Glomerular visceral epithelial cell (primary cell): Measurements from ENCODE around the gene PPP1R12B.
A peak's percentile ranks its signal among the peaks of the same experiment; 100 is the strongest.
"Not testable (repeated sequence)": the region's sequence is repeated elsewhere in the genome, so short reads cannot be mapped to it uniquely, and the experiment has no call there.

Experiments
- DNase-seq: peaks from one replicate; pipeline ENCODE4 v3.0.0-alpha.2; 2016; ENCODE audit errors: extremely low spot score

The PPP1R12B gene

DNA sequence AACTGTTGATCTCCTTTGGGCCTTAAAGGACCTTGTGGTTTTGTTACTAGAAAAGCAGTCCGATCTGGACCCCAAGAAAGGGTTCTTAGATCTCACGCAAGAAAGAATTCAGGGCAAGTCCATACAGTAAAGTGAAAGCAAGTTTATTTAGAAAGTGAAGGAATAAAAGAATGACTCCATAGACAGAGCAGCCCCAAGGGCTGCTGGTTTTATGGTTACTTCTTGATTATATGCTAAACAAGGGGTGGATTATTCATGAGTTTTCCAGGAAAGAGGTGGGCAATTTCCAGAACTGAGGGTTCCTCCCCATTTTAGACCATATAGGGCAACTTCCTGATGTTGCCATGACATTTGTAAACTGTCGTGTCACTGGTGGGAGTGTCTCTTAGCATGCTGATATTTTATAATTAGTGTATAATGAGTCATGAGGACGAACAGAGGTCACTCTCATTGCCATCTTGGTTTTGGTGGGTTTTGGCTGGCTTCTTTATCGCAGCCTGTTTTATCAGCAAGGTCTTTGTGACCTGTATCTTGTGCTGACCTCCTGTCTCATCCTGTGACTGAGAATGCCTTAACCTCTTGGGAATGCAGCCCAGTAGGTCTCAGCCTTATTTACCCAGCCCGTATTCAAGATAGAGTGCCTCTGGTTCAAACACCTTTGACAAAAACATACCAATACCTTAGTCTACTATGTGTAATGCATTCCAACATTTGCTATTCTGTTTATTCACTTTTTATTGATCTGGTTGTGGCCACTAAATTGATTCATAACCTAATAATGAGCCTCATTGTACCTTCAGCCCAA, 183.5 kb downstream of the PPP1R12B start:
- not testable (repeated sequence) for DNase-seq

DNA sequence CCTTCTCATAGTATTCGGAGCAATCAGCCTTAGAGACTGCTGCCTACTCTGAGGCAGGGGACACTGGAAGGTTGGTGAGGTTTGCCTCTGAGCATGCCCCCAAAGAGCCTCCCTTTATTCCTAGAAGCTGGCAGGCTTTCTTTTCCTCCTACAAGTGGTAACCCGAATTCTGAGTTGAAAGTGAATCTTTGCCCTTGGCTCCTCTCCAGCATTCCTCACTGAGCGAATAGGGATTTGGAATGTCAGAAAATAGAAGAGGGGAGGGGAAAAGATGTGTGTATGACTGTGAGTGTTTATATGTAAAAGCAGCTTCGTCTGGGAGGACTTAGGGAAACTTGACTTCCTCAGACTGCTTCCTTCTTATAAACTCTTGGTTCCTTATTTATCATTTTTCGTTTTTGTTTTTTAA, 190.7 kb downstream of the PPP1R12B start:
- peak; percentile 73 for DNase-seq

DNA sequence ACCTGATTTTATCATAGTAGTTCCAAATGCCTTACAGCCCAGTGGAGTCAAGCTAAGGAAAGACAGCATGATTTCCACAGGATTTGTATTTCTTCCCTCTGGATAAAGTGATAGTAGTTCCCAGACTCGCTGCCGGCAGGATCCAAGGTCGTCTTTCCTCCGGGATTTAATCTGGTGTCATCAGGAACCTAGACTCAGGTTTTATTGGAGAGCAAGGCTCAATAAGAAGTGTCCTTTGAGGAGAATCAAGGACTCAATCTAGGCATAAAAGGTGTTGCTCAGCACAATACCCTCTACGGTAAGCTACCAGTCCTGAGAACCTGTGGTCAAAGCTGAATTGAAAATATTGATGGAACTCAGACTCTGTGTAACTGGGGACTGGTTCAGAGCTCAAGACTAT, 191.1 kb downstream of the PPP1R12B start:
- DNase-seq = peak; percentile 5

DNA sequence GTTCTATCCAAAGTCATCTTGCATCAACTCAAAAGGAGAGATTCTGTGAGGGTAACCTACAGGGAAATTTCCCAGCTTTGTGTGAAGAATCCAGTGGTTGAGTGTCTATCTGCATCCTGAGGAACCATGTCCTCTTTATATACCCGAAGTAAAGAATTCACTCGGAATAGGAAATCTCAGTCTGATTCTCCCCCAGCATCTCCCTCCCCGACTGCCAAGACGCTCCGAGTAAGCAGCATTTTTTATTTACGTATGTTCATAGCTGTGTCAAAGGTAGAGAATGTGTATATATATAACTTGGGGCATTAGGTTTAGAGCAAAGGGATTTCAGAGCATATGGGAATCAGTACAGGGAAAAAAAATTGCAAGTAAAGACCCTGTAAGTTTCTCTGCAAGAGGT, 191.5 kb downstream of the PPP1R12B start:
- DNase-seq = no peak

DNA sequence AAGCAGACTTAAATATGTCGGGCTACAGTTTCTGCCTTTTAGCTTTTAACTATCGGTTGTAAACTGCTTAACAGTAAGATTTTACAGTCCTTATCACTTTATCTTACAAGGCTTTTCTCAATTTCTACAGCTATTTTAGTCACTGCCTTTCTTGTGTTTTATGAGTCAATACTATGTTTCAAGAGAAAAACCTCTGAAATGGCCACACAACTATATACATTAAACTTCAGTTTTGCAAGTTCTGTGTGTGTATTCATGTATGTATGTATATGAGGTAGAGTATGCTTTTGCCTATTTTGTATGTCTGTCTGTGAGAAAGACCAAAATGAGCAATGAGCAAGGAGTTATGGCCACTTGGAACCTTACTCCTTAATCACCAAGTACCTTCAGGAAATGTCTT, 191.9 kb downstream of the PPP1R12B start:
- DNase-seq = no peak

DNA sequence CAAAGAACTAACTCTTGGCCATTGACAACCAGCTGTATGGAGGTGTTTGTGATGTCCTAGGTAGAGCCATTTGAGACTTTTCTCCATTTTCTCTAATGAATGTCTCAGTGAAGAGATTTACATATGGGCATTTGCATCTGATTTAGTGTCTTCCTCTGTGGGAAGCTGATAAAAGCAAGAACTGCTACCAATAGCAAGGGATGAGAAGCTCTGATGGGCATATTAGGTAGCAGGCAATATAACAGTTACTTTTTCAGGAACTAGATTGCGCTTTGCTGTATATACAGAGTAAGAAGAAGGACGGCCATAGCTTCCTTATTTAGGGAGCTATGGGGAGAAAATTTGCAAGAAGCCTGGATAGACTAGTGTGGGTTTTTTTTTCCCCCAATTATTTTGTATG, 192.4 kb downstream of the PPP1R12B start:
- DNase-seq = not testable (repeated sequence)

DNA sequence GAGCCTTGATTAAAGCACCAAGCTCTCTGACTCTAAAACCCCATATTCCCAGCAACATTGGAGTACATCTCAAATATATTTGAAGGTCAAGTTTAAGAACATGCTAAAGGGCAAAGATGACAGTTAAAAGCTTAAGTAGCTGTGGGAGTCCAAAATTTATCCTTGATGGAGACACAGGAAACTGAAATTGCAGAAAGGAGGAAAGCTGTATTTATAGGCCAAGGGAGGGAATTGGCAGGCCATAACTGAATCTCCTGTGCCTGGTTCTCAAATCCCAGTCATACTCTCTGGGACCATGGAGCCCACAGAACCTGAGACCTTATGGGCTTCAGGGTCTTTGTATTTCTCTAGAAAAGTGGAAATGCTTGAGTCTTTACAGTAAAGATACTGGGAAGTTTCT, 193.9 kb downstream of the PPP1R12B start:
- DNase-seq = not testable (repeated sequence)

DNA sequence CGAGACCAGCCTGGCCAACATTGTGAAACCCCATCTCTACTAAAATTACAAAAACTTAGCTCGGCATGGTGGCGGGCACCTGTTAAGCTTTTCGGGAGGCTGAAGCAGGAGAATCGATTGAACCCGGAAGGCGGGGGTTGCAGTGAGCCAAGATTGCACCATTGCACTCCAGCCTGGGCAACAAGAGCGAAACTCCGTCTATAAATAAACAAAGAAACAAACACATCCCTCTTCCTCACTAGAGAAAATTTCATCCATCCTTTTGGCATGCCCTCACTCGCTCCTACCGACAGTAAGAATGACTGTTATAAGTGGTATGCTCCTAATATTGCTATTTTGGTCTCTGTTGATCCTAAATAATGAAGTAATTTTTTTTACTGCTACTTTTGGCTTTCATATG, 195.0 kb downstream of the PPP1R12B start:
- not testable (repeated sequence) for DNase-seq

DNA sequence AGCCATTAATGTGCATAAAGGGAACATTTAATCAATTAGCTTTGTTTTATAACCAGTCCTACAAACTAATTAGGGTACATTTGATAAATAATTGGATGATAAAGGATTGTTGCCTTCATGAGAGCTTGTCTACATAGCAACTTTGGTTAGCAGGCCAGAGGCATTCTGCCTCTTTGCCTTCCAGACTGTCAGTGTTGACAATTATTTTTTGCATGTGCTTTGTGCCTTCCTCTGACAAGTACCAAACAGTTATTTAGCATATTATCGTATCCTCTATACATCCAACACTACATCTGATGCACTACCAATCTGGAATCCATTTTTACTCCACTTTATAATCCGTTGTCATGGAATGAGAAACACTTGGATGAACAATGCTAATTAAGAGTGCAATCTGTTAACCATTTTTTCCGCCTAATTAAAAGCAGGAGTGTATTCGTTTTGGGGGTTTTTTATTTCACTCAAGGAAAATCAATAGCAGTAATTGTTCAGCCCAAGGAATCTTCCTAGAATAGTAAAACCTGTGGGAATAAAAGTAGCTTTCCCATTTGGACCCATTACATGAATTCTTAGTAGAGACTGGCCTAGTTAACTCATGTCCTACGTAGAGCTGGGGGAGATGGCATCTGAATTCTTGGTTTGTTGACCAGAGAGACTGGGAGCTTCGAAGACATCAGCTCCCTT, 196.4 kb downstream of the PPP1R12B start:
- DNase-seq = not testable (repeated sequence)

DNA sequence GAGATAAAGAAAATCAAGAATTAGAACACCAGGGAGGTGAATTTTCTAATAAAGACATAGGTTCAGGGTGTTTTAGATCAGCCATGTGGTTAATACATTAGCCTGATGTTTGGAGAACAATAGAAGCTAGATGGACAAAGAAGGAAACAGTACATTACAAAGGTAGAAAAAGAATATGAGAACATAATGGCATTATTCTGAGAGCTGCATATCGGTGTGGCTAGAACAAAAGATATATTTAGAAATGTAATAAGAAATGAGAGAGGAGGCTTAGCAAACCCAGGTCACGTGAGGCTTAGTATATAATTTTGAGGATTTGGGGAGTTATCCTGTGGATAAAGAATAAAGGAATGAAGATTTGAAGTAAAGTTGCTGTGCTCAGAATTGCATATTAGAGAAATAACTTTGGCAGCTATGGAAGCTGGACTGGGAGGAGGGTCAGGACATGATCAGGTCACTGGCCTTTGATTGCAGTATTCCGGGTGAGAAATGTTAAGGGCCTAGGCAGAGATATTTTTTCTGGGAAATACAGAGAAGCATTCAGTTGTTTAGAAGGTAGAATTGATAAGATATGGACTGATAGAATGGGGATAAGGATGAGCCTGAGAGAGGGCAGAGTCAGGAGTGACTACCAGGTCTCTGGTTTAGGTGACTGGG, 197.3 kb downstream of the PPP1R12B start:
- not testable (repeated sequence) for DNase-seq

DNA sequence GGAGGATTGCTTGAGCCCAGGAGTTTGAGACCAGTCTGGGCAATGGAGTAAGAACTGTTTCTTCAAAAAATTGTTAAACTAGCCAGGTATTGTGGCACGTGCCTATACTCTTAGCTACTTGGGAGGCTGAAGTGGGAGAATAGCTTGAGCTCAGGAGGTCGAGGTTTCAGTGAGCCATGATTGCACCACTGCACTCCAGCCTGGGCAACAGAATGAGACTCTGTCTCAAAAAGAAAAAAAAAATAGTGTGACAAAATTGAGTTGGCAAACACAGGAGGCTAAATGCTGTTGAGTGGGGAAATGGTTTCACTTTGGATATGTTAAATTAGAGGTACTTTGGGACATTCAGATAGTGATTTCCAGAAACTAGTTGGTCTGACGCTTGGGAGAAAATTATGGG, 197.9 kb downstream of the PPP1R12B start:
- not testable (repeated sequence) for DNase-seq

DNA sequence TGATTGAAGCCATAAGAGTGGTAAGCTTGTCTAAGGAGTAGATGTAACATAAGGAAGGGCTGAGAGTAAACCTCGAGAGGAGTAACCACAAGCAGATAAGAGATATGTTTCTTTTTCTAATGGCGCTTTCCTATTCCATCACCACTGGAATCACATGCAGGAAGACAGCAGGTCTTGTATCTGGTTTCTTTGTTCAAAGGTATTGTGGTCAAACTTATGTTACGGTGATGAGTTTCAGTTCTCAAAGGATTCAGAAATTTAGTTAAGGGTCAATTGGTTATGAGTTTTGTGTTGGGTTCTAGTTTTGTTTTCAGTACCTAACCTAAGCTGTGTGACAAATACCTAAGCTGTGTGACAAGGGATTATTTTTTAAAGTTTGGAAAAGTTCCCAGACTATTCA, 198.3 kb downstream of the PPP1R12B start:
- not testable (repeated sequence) for DNase-seq

DNA sequence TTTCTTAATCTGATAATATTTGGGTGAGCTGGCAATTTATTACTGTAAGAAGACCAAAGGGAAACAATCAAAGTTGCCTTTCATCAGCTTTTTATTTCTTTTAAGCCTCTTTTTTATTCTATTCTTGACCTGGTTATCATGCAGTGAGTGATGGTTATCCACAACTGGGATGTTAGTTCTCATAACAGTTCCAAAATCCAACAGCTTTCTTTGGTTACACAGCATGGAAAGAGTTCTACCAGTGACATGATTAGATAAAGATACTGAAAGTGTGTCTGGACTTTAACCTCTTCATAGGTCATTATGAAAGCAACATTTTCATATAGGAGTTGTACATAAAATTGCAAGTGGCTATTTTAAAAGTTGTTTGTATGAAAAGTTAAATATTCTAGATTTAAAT, 198.7 kb downstream of the PPP1R12B start:
- no peak for DNase-seq

DNA sequence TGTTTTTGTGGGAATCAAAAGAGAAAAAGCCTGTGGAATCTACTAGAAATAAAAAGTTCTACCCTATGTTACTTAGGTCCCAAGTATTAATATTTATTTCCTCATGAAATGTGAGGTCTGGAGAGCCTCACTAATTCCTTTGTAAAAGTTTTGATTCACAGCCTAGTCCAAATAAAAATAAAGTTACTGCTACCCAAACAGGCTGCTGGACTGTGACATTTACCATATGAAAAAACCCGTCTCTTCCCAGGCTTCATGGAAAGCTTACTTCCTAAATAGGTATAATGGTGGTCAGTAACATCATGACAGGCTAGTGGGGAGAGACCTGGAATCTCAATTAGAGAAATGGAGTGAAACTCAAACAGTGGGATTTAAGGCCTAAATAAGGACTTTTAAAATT, 201.6 kb downstream of the PPP1R12B start:
- not testable (repeated sequence) for DNase-seq

DNA sequence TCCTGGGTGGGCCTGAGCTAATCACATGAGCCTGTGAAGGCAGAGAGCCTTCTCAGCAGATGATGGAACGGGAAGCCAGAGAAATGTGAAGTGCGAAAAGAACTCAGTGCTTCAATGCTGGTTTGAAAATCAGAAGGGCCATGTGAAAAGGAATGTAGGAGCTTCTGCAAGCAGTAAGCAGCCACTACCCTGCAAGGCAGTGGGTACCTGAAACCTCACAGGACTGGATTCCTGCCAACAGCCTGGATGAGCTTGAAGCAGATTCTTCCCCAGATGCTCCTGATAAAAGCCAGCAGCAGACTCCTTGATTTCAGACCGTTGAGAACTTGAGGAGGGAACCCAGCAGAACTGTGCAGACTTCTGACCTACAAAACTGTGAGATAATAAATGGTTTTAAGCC, 203.2 kb downstream of the PPP1R12B start:
- peak; percentile 68 for DNase-seq

DNA sequence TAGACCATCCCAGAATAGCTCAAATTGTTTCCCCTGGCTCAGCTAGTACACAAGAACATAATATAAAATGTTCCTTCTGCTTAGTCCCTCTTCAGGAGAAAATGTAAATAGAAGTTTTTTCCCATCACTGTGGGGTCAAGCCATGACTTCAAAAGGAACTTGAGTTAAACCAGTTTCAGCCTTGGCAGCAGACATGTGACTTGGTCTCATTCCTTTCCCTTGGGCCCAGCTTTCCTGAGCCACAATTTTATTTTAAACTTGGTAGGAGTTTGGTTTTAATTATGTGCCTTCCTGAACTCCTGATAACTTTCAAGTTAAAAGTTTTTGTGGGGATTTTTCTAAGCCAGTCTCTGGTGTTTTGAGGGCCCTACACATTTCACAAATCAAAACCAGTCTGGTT, 204.1 kb downstream of the PPP1R12B start:
- not testable (repeated sequence) for DNase-seq

DNA sequence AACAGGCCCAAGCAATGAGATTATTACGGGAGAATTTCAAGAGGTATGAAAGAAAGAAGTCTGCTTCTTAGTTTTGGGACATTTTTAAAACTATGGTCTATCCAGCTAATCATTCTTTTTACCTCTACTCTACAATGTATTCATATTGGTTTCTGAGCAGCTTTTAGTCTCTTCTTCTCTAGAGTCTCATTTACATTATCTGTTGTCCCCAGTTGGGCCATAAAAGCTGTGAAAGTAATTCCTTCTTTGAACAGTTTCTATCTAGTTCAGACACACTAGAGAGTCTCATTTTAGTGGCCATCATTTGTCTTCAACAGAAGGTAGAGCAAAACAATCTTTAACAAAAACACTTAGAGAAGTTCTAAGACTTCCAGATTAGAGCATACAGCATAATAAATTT, 204.6 kb downstream of the PPP1R12B start:
- DNase-seq = not testable (repeated sequence)

DNA sequence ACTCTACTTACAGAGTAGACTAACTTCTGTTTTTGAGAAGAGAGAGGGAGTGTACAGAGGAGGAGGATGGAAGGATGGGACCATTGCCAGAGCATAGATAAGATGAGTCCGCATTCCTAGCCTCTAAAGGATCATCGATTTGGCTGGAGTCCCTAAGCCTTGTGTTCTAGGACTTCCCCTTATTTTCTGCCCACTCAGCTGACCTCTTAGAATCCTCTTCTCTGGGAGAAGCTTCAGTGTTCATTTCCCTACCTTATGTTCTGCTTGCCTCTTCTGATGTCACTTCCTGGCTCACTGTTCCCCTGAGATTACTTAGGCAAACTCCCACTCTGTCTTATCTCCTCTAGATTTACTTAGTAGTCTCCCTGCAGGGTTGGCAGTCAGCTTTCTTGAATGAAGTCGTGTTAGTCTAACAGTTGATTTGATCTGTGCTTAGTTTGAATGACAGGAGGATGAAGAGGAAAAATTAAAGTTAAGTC, 205.1 kb downstream of the PPP1R12B start:
- no peak for DNase-seq

DNA sequence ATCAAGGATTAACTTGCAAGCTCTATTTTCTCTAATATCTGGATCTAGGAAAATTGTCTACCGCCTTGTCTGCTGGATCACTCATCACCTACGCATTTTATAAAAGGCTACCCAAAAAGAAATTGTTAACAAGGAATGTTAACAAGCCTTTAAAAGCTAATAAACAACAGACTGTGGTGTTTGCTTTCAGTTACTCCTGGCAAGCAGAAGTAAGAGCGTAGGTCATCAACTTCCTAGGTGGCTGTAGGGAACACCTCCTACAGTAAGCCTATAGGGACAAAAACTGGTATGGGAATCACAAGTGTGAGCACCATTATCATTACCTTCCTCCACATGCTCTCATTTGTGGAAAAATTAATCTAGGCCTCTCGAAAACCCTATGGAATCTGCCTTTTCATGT, 206.1 kb downstream of the PPP1R12B start:
- DNase-seq = not testable (repeated sequence)

DNA sequence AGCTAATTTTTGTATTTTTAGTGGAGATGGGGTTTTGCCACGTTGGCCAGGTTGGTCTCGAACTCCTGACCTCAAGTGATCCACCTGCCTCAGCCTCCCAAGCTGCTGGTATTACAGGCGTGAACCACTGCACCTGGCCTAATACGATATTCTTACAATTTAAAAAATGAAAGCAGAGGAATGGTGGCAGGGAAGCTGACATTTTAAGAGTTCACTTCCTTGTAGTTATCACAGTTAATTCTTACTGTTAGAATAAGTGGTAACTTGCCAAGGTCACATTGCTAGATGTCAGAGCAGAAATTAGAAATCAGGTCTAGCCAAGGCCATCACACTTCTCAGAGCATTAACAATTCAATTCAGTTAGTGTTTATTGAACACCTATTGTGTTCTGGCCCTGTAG, 207.5 kb downstream of the PPP1R12B start:
- DNase-seq = not testable (repeated sequence)

DNA sequence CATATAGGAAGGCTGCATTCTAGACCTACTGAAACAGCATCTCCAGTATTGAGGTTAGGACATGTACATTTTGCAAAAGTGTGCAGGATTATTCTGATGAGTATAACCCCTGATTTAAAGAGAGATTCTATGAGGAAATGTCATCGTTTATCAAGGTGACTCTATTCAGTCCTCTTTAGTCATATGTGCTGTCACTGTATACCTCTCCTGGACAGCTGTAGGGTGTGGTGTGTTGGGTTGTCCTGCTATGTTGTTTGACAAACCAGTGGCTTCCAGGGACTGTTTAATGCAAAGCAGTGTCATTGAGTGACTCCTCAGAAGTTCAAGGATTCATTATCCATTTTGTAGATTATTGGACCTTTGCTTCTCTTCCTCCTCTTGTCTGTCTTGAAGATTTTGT, 209.2 kb downstream of the PPP1R12B start:
- DNase-seq = not testable (repeated sequence)

DNA sequence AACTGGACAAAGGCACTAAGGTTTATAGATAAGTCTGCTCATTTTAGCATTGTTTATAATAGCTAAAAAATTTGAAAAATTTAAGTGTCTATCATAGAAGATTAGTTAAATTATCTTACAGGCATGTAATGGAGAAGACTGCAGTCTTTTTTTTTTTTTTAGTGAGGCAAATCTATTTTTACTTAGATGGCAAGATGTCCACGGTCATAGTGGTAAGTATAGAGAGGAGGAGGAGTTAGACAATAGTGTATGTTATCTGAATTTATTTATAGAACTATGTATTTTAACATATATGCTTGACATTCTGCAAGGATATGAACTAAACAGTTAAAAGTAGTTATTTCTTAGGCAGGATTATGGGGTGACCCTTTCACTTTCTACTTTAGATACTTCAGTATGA, 212.7 kb downstream of the PPP1R12B start:
- DNase-seq = no peak
